GM12864 (cell line): Measurements from ENCODE around the gene ESYT2.

Experiments
- DNase-seq: peaks from one replicate; pipeline ENCODE4 v3.0.0-alpha.2; 2011; ENCODE audit warnings: low read depth
- H3K4me3 ChIP-seq: 2 replicates; pipeline ENCODE4 v1.5.1; 2011; ENCODE audit warnings: mild to moderate bottlenecking, low read depth, low read length, control low read depth
- TF ChIP-seq, protein P1 (sequence below): IDR thresholded peaks from 2 replicates; pipeline ENCODE4 v1.5.1; 2011; ENCODE audit warnings: low read depth, mild to moderate bottlenecking, moderate library complexity, low read length, control low read depth, inconsistent platforms; ENCODE audit errors: missing control alignments

ESYT2 gene

DNA sequence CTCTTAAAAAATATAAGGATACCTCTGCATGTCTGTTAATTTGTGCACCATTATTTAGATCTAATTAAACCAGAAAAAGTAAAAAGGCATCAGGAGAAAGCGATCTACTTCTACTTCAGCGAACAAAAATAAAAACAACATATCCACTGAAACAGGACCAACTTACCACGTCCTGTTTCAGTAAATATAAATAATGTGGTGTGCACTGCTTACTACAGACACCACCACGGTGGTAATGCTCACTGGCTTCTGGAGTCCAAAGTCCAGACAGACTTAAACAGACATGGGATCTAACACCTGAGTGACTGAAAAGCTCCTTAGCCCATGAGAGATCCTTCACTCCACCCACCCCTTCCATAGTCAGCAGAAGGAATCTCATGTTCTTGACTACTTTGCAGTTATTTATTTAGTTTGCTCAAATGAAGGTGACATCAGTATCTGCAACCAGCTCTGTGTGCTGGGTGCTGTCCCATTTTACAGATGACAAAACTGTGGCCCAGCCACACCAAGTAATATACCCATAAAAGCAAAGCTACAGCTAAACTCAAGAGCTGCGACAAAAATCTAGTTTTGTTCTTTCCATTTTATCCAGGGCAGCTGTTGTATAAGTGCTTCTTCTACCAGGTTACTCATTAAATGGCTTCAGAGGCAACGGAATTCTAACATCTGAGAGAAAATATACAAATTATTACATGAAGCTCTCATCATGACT, 62.6 kb downstream of the ESYT2 start:
- H3K4me3 ChIP-seq: no peak overlapping the region
- TF ChIP-seq, protein P1, sequence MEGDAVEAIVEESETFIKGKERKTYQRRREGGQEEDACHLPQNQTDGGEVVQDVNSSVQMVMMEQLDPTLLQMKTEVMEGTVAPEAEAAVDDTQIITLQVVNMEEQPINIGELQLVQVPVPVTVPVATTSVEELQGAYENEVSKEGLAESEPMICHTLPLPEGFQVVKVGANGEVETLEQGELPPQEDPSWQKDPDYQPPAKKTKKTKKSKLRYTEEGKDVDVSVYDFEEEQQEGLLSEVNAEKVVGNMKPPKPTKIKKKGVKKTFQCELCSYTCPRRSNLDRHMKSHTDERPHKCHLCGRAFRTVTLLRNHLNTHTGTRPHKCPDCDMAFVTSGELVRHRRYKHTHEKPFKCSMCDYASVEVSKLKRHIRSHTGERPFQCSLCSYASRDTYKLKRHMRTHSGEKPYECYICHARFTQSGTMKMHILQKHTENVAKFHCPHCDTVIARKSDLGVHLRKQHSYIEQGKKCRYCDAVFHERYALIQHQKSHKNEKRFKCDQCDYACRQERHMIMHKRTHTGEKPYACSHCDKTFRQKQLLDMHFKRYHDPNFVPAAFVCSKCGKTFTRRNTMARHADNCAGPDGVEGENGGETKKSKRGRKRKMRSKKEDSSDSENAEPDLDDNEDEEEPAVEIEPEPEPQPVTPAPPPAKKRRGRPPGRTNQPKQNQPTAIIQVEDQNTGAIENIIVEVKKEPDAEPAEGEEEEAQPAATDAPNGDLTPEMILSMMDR: no peak
- no peak for DNase-seq

DNA sequence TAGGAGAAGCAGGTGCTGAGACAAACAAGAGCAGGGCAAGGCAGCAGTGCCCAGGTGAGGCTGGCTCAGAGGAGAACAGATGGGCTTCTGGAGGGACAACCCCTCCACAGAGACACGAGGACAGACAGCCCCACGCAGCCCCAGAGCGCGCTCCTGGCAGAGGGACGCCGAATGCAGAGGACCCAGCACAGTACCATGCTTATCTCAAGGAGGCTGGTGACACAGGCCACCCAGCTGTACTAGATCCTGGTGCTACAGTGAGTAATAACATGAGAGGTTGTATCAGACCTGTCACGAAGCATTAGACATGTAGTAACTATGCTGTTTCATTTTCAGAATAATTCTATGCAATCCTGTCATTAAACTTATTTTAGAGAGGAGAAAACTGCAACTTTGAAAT, 64.3 kb downstream of the ESYT2 start:
- TF ChIP-seq, protein P1: no peak
- DNase-seq: no peak
- H3K4me3 ChIP-seq: no peak overlapping the region

DNA sequence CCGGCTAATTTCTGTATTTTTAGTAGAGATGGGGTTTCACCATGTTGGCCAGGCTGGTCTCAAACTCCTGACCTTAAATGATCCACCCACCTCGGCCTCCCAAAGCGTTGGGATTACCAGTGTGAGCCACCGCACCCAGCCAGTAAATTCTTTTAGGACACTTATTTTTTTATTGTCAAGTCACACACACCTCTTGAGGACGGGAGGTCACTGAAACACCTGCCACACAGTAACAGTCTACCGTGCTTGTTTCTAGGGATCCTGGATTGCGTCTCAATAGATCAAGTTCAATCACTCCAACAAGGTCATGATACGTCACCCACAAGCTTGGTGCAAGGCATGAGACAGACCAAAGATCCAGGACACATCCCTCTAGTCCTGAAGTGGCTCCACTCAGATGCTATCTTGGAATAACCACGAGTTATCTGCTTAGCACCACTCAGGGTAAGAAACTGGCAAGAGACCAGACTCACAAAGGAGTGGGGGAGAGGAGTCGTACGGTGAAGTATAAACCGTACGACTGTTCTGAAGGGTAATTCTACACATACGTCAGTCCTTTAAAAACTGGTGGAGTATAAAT, 65.8 kb downstream of the ESYT2 start:
- no peak overlapping the region for H3K4me3 ChIP-seq
- TF ChIP-seq, protein P1: no peak
- DNase-seq: no peak

- TF ChIP-seq, protein P1: no peak
- no peak for DNase-seq
Measured at GRCh38 chr7:158761945-158762344, 67.4 kb downstream of the ESYT2 start.

GRCh38 chr7:158760936-158761335, 68.4 kb downstream of the ESYT2 start:
- H3K4me3 ChIP-seq: no peak overlapping the region
- no peak for DNase-seq
- TF ChIP-seq, protein P1: no peak

More at GRCh38 chr7:158761945-158762344, 67.4 kb downstream of the ESYT2 start:
- H3K4me3 ChIP-seq: no peak overlapping the region

- TF ChIP-seq, protein P1: no peak
- no peak overlapping the region for H3K4me3 ChIP-seq
- DNase-seq: no peak
Measured at GRCh38 chr7:158760445-158760764, 68.9 kb downstream of the ESYT2 start.
